ENCODE results near the gene ZDHHC8.

Gene ZDHHC8

DNA sequence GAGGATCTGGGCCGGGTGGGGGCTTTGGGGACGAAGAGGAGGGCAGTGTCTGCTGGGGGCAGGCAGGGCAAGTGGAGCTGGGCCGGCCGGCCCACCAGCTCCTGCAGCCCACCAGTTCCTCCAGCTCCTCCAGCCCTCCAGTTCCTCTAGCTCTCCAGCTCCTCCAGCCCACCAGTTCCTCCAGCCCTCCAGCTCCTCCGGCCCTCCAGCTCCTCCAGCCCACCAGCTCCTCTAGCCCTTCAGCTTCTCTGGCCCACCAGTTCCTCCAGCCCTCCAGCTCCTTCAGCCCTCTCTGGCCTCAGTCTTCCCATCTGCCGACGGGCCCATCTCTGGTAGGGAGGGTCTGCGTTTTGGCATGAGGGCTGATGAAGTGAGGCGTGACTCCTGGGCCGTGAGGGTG, 28.4 kb downstream of the ZDHHC8 start:
- DNase-seq (ENCODE audit: low read depth, low spot score): no peak
- Histone ChIP-seq H3K9ac (ENCODE audit: insufficient read length) (no peak overlapping the region), H3K9me3 (ENCODE audit: low read depth, low read length) (no peaks in the 10 kb centered on the region), H3K4me3 (no peak overlapping the region), H3K36me3 (ENCODE audit: insufficient read depth, low read length) (no peaks in the 10 kb centered on the region), H3K27ac (no peak overlapping the region)
- TF ChIP-seq POLR2AphosphoS5 (IDR thresholded peaks at IDR 0.05; ENCODE audit: borderline replicate concordance, low read depth, low read length) (no peak), FOXP2 (optimal IDR thresholded peaks at IDR 0.05; ENCODE audit: control extremely low read depth, extremely low read length, insufficient read depth) (no peak), EZH2 (IDR thresholded peaks at IDR 0.05) (no peak)

DNA sequence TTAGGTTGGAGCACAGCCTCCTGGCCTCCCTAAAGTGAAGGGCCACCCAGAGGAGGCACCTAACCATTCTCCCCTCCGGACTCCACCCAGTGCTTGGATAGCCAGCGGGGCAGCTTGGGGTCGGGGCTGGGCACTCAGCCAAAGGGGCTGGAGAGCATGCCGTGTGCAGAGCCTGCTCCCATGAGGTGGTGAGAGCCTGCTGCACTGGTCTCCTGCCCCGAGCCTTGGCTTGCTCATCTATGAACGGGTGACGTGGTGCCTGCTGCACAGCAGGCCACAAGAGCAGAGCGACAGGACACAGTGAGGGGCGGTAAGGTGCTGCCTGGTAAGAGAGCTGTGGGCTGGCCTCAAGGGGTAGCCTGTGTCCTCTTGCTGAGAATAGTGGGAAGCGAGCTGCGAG, 33.3 kb downstream of the ZDHHC8 start:
- no peak overlapping the region for H3K9ac ChIP-seq (ENCODE audit: insufficient read length)
- H3K36me3 ChIP-seq (ENCODE audit: insufficient read depth, low read length): no peaks in the 10 kb centered on the region
- H3K4me3 ChIP-seq: no peak overlapping the region
- no peak for DNase-seq (ENCODE audit: low read depth, low spot score)
- no peaks in the 10 kb centered on the region for H3K9me3 ChIP-seq (ENCODE audit: low read depth, low read length)
- TF ChIP-seq EZH2 (IDR thresholded peaks at IDR 0.05) (no peak), FOXP2 (optimal IDR thresholded peaks at IDR 0.05; ENCODE audit: control extremely low read depth, extremely low read length, insufficient read depth) (no peak)
- H3K27ac ChIP-seq: no peak overlapping the region

DNA sequence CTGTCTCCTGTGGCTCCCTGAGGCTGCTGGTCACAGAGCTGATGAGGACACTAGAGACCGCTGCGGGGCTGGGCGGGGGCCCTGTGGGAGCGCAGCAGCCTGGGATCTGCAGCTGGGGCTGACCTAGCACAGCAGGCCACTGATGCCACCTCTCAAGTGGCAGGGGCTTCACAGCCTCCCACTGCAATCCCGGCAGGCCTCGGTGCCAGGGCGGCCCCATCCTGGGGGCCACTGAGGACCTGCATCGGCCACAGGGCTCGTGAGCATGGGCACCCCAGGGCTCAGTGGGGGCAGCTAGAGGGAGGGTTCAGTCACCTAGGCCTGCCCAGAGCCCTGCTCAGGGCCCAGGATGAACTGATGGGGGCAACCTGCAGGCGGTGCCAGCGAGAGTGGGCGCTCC, 33.8 kb downstream of the ZDHHC8 start:
- no peak for TF ChIP-seq POLR2AphosphoS5 (IDR thresholded peaks at IDR 0.05; ENCODE audit: borderline replicate concordance, low read depth, low read length)
- no peak for TF ChIP-seq FOXP2 (optimal IDR thresholded peaks at IDR 0.05; ENCODE audit: control extremely low read depth, extremely low read length, insufficient read depth)
- TF ChIP-seq EZH2 (IDR thresholded peaks at IDR 0.05): no peak
- no peaks in the 10 kb centered on the region for H3K36me3 ChIP-seq (ENCODE audit: insufficient read depth, low read length)
- DNase-seq (ENCODE audit: low read depth, low spot score): no peak
- no peak overlapping the region for H3K9ac ChIP-seq (ENCODE audit: insufficient read length)
- no peak overlapping the region for H3K27ac ChIP-seq
- H3K4me3 ChIP-seq: no peak overlapping the region
- no peaks in the 10 kb centered on the region for H3K9me3 ChIP-seq (ENCODE audit: low read depth, low read length)

DNA sequence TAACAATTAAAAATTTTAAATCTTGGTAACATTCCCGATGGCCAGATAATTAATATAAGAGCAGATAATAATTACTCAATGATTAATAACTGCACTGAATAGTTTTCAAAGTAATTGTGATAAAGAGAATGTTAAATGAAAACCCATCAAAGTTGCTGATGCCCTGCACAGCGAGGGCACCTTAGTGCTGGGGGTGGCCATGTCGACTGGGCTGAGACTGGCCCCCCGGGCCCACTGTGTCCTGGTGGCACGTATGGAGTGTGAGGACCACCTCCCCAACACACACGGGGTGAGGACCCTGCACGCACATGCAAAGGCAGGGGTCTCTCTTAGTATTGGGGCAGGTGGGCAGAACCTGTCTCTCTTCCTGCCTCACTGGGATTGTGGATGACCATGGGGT, 34.3 kb downstream of the ZDHHC8 start:
- DNase-seq (ENCODE audit: low read depth, low spot score): no peak
- Histone ChIP-seq H3K36me3 (ENCODE audit: insufficient read depth, low read length) (no peaks in the 10 kb centered on the region), H3K9ac (ENCODE audit: insufficient read length) (no peak overlapping the region), H3K9me3 (ENCODE audit: low read depth, low read length) (no peaks in the 10 kb centered on the region), H3K4me3 (no peak overlapping the region), H3K27ac (no peak overlapping the region)
- TF ChIP-seq POLR2AphosphoS5 (IDR thresholded peaks at IDR 0.05; ENCODE audit: borderline replicate concordance, low read depth, low read length) (no peak), FOXP2 (optimal IDR thresholded peaks at IDR 0.05; ENCODE audit: control extremely low read depth, extremely low read length, insufficient read depth) (no peak), EZH2 (IDR thresholded peaks at IDR 0.05) (no peak)

DNA sequence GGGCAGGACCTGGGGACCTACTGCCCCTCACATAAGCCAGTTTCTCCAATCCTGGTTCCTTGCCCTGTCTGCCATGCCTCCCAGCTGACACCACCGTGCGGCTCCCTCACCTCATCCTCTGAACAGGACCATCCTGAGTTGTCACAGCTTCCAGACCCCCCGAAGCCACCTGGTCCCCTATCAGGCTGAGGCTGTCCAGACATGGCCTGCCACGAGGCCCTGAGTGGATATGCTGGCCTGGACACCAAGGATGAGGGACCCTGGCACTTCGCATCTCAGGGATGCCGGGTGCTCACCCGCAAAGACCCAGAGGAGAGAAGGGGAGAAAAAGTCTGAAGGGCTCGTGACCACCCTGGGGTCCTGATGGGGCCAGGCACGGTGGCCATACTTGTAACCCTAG, 35.1 kb downstream of the ZDHHC8 start:
- no peak for TF ChIP-seq FOXP2 (optimal IDR thresholded peaks at IDR 0.05; ENCODE audit: control extremely low read depth, extremely low read length, insufficient read depth)
- TF ChIP-seq POLR2AphosphoS5 (IDR thresholded peaks at IDR 0.05; ENCODE audit: borderline replicate concordance, low read depth, low read length): no peak
- TF ChIP-seq EZH2 (IDR thresholded peaks at IDR 0.05): no peak
- Histone ChIP-seq H3K36me3 (ENCODE audit: insufficient read depth, low read length) (no peaks in the 10 kb centered on the region), H3K27ac (no peak overlapping the region), H3K4me3 (no peak overlapping the region), H3K9ac (ENCODE audit: insufficient read length) (no peak overlapping the region), H3K9me3 (ENCODE audit: low read depth, low read length) (no peaks in the 10 kb centered on the region)
- DNase-seq (ENCODE audit: low read depth, low spot score): no peak

DNA sequence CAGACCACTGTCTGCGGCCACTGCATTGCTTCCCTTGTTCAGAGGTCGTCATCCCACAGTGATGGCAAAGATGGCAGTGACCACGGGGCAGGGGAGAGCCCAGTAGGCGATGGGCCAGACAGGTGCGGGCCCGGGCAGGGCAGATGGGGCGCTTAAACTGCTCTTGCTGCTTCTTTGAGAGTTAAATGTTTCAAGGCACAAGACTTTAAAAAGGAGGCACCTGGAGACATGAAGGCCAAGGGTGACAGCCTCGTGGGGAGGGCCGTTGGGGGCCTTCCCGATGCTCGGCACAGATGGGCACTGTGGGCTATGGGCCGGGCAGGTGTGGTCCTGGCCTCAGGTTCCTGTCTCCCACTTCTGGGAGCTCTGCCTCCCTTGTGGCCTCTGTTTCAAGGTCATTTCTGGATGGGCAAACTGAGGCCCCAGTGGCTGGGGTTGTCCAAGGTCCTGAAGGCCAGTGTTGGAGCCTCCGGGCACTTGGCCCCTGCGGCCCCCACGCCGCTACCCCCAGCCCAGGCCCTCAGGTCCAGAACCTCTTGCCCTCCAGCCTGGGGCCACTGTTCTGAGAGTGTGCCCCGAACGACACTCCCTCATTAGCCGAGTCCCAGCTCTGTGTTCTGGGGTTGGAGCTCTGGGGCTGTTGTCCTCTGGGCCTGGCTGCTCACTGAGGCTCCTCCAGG, 36.2 kb downstream of the ZDHHC8 start:
- DNase-seq (ENCODE audit: low read depth, low spot score): no peak
- Histone ChIP-seq H3K36me3 (ENCODE audit: insufficient read depth, low read length) (no peaks in the 10 kb centered on the region), H3K9ac (ENCODE audit: insufficient read length) (no peak overlapping the region), H3K27ac (no peak overlapping the region), H3K4me3 (no peak overlapping the region), H3K9me3 (ENCODE audit: low read depth, low read length) (no peaks in the 10 kb centered on the region)
- TF ChIP-seq EZH2 (IDR thresholded peaks at IDR 0.05) (no peak), POLR2AphosphoS5 (IDR thresholded peaks at IDR 0.05; ENCODE audit: borderline replicate concordance, low read depth, low read length) (no peak), FOXP2 (optimal IDR thresholded peaks at IDR 0.05; ENCODE audit: control extremely low read depth, extremely low read length, insufficient read depth) (no peak)

DNA sequence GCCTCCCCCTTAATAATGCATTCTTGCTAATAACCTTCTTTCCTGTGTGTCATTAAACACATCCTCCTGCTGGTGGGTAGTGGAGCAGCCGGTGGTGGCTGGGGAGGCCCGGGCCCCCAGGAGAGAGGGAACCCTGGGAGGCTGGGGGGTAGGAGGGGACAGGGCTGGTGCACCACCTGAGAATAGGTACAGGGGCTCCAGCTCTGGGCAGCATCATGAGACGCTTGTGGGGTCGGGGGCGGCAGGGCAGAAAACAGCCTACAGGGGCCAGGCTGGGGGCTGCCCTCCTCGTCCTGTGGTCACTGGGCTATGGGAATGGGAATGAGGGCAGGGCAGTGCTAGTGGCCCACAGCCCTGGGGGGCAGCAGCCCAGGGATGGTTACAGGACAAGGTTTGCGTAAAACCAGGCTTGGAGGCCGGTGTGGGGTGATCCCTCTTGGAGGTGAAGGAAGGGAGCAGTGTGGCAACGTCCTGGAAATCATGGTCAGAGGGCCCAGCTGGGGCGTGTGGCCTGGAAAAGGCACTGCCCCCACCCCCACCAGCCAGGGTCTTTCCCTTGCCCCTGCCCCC, 37.7 kb downstream of the ZDHHC8 start:
- H3K27ac ChIP-seq: no peak overlapping the region
- H3K9me3 ChIP-seq (ENCODE audit: low read depth, low read length): no peaks in the 10 kb centered on the region
- TF ChIP-seq POLR2AphosphoS5 (IDR thresholded peaks at IDR 0.05; ENCODE audit: borderline replicate concordance, low read depth, low read length): no peak
- TF ChIP-seq FOXP2 (optimal IDR thresholded peaks at IDR 0.05; ENCODE audit: control extremely low read depth, extremely low read length, insufficient read depth): no peak
- H3K36me3 ChIP-seq (ENCODE audit: insufficient read depth, low read length): no peaks in the 10 kb centered on the region
- H3K4me3 ChIP-seq: no peak overlapping the region
- H3K9ac ChIP-seq (ENCODE audit: insufficient read length): no peak overlapping the region
- DNase-seq (ENCODE audit: low read depth, low spot score): no peak

DNA sequence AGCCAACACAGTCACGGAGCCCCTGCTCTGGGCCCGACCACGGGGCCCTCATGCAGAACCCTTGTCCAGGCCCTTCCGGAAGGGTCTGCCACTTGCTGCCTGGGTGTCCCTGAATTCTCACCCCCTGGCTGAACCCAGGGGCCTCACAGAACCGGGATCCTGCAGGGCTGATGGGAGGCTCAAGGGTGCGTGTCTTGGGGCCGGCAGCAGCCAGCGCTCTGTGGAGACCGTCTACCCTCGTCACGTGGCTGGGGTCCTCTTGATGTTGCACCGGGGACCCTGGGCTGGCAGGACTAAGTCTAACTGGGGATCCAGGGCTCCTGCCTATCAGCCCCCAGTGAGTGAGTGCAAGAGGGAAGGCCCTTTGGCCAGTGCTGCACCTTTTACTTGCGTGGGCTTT, 38.6 kb downstream of the ZDHHC8 start:
- Histone ChIP-seq H3K9ac (ENCODE audit: insufficient read length) (no peak overlapping the region), H3K27ac (no peak overlapping the region), H3K4me3 (no peak overlapping the region), H3K9me3 (ENCODE audit: low read depth, low read length) (no peaks in the 10 kb centered on the region), H3K36me3 (ENCODE audit: insufficient read depth, low read length) (no peaks in the 10 kb centered on the region)
- DNase-seq (ENCODE audit: low read depth, low spot score): no peak
- TF ChIP-seq POLR2AphosphoS5 (IDR thresholded peaks at IDR 0.05; ENCODE audit: borderline replicate concordance, low read depth, low read length): no peak
- no peak for TF ChIP-seq EZH2 (IDR thresholded peaks at IDR 0.05)
- no peak for TF ChIP-seq FOXP2 (optimal IDR thresholded peaks at IDR 0.05; ENCODE audit: control extremely low read depth, extremely low read length, insufficient read depth)

Measured in SK-N-MC (cell line).